KMS-11 (cell line): ENCODE measurements around the gene NCS1.

ENCODE experiments used
- H2AFZ ChIP-seq: fragments of 200-600 bp; sonication (generic); 2 replicates; pipeline ENCODE4 v1.6.1; 2016; ENCODE audit warnings: antibody characterized with exemption, mixed run types, low read depth
- H3K27ac ChIP-seq: fragments of 200-600 bp; sonication (generic); 2 replicates; pipeline ENCODE4 v1.6.1; 2016; ENCODE audit warnings: mild to moderate bottlenecking, mixed run types
- H3K27me3 ChIP-seq: fragments of 200-600 bp; sonication (generic); 2 replicates; pipeline ENCODE4 v1.6.1; 2017; ENCODE audit warnings: mild to moderate bottlenecking, low read depth, mixed run types, moderate library complexity; ENCODE audit not compliant: insufficient read depth
- H3K36me3 ChIP-seq: fragments of 200-600 bp; sonication (generic); 2 replicates; pipeline ENCODE4 v1.6.1; 2017; ENCODE audit warnings: mild to moderate bottlenecking, mixed run types; ENCODE audit not compliant: insufficient read depth
- H3K4me1 ChIP-seq: fragments of 200-600 bp; sonication (generic); 2 replicates; pipeline ENCODE4 v1.6.1; 2016; ENCODE audit warnings: mild to moderate bottlenecking, low read depth, mixed run types; ENCODE audit not compliant: poor library complexity, severe bottlenecking
- H3K4me2 ChIP-seq: fragments of 200-600 bp; sonication (generic); 2 replicates; pipeline ENCODE4 v1.7.0; 2016; ENCODE audit warnings: mild to moderate bottlenecking, mixed run types
- H3K4me3 ChIP-seq: fragments of 200-600 bp; sonication (generic); IDR thresholded peaks from 2 replicates; pipeline ENCODE4 v1.6.1; 2017; ENCODE audit warnings: low read depth, low read length, mixed read lengths; ENCODE audit not compliant: insufficient read depth
- H3K79me2 ChIP-seq: fragments of 200-600 bp; sonication (generic); 2 replicates; pipeline ENCODE4 v1.6.1; 2016; ENCODE audit warnings: low read depth, mixed run types; ENCODE audit not compliant: insufficient read depth
- H3K9ac ChIP-seq: fragments of 200-600 bp; sonication (generic); 2 replicates; pipeline ENCODE4 v1.6.1; 2016; ENCODE audit warnings: mild to moderate bottlenecking, mixed run types
- H4K20me1 ChIP-seq: fragments of 200-600 bp; sonication (generic); 2 replicates; pipeline ENCODE4 v1.6.1; 2016; ENCODE audit warnings: mild to moderate bottlenecking, mixed run types; ENCODE audit not compliant: insufficient read depth
- TF ChIP-seq, protein P1 (sequence below): fragments of 200-600 bp; sonication (generic); conservative IDR thresholded peaks from 2 replicates; pipeline ENCODE4 v1.6.1; 2017; ENCODE audit warnings: low read depth, mild to moderate bottlenecking, antibody characterized with exemption, low read length, moderate library complexity, mixed read lengths

NCS1 gene

DNA sequence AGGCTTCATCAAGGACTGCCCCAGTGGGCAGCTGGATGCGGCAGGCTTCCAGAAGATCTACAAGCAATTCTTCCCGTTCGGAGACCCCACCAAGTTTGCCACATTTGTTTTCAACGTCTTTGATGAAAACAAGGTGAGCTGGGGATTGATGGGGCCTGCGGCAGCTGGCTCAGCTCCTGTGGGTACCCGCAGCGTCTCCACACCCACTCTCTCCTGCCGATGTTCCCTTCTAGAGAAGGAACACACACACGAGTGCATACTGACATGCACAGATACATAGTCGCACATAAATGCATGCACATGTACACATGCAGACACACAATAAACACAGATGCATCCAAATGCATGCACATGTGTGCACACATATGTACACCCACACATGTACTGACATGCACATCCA is 45.6 kb downstream of the NCS1 start:
- no peaks in the 10 kb centered on the region for H3K27me3 ChIP-seq
- no peak overlapping the region for H3K27ac ChIP-seq
- no peak overlapping the region for H3K4me2 ChIP-seq
- H2AFZ ChIP-seq: no peak overlapping the region
- H3K4me3 ChIP-seq: no peak overlapping the region
- H3K36me3 ChIP-seq: no peaks in the 10 kb centered on the region
- H3K79me2 ChIP-seq: no peaks in the 10 kb centered on the region
- TF ChIP-seq, protein P1, sequence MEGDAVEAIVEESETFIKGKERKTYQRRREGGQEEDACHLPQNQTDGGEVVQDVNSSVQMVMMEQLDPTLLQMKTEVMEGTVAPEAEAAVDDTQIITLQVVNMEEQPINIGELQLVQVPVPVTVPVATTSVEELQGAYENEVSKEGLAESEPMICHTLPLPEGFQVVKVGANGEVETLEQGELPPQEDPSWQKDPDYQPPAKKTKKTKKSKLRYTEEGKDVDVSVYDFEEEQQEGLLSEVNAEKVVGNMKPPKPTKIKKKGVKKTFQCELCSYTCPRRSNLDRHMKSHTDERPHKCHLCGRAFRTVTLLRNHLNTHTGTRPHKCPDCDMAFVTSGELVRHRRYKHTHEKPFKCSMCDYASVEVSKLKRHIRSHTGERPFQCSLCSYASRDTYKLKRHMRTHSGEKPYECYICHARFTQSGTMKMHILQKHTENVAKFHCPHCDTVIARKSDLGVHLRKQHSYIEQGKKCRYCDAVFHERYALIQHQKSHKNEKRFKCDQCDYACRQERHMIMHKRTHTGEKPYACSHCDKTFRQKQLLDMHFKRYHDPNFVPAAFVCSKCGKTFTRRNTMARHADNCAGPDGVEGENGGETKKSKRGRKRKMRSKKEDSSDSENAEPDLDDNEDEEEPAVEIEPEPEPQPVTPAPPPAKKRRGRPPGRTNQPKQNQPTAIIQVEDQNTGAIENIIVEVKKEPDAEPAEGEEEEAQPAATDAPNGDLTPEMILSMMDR: no peak
- H3K4me1 ChIP-seq: no peaks in the 10 kb centered on the region
- H3K9ac ChIP-seq: no peak overlapping the region
- no peaks in the 10 kb centered on the region for H4K20me1 ChIP-seq

DNA sequence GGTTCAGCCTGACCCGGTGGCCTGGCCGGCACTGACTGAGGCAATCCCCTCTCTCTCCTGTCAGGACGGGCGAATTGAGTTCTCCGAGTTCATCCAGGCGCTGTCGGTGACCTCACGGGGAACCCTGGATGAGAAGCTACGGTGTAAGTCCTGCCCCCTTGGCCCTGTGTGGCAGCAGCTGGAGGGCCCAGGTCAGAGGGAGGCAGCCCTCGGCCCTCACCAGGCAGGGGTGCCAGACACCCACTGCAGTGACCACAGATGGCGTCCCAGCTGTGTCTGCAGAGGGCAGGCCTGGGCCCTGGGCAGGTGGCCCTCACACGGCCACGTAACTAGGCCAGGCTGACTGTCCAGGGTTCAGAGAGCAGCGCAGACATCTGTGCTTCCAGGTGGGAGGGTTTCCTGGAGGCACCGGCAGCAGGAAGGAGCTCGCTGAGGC is 47.5 kb downstream of the NCS1 start:
- Histone ChIP-seq H3K36me3 (no peaks in the 10 kb centered on the region), H2AFZ (no peak overlapping the region), H3K4me1 (no peaks in the 10 kb centered on the region), H3K79me2 (no peaks in the 10 kb centered on the region), H4K20me1 (no peaks in the 10 kb centered on the region), H3K27ac (no peak overlapping the region), H3K4me2 (no peak overlapping the region), H3K4me3 (no peak overlapping the region), H3K27me3 (no peaks in the 10 kb centered on the region), H3K9ac (no peak overlapping the region)
- TF ChIP-seq, protein P1: no peak

DNA sequence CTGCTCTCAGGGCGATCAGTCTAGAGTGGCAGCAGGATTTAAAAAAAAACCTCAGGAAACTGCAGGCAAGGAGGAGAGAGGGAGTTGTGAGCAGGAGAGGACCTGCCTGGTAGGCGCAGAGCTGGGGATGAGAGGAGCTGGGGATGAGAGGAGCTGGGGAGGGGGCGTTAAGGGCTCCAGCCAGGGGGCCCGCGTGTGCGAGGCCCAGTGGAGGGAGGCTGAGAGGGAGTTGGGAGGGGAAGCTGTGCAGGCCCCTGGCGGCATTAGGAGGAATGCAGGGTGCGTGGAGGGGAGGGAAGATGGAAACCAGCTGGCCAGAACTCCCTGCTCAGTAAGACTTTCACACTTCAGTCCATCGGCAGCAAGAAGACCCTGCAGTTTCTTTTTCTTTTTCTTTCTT is 48.1 kb downstream of the NCS1 start:
- Histone ChIP-seq H3K79me2 (no peaks in the 10 kb centered on the region), H2AFZ (no peak overlapping the region), H4K20me1 (no peaks in the 10 kb centered on the region), H3K4me1 (no peaks in the 10 kb centered on the region), H3K27me3 (no peaks in the 10 kb centered on the region), H3K4me2 (no peak overlapping the region), H3K9ac (no peak overlapping the region), H3K4me3 (no peak overlapping the region), H3K36me3 (no peaks in the 10 kb centered on the region), H3K27ac (no peak overlapping the region)
- TF ChIP-seq, protein P1: no peak

- Histone ChIP-seq H3K4me1 (no peaks in the 10 kb centered on the region), H4K20me1 (no peaks in the 10 kb centered on the region), H3K4me2 (no peak overlapping the region), H3K79me2 (no peaks in the 10 kb centered on the region), H3K27ac (no peak overlapping the region), H3K9ac (no peak overlapping the region), H3K36me3 (no peaks in the 10 kb centered on the region; the same call in 1 of the 2 replicates), H2AFZ (no peak overlapping the region), H3K27me3 (no peaks in the 10 kb centered on the region), H3K4me3 (no peak overlapping the region)
- TF ChIP-seq, protein P1: no peak
Observed at GRCh38 chr9:130222833-130223232, 50.6 kb downstream of the NCS1 start.
